GM19025 (cell line): ENCODE results near the gene MAOB.
"Not testable (repeated sequence)": the region's sequence is repeated elsewhere in the genome, so short reads cannot be mapped to it uniquely, and the experiment has no call there.

Source experiments
- ATAC-seq: cut with Tn5 transposase; IDR thresholded peaks from one replicate; pipeline ENCODE4 v1.9.1; 2021; ENCODE audit warnings: mild to moderate bottlenecking, low read depth, moderate library complexity; ENCODE audit not compliant: unreplicated experiment

MAOB gene

DNA sequence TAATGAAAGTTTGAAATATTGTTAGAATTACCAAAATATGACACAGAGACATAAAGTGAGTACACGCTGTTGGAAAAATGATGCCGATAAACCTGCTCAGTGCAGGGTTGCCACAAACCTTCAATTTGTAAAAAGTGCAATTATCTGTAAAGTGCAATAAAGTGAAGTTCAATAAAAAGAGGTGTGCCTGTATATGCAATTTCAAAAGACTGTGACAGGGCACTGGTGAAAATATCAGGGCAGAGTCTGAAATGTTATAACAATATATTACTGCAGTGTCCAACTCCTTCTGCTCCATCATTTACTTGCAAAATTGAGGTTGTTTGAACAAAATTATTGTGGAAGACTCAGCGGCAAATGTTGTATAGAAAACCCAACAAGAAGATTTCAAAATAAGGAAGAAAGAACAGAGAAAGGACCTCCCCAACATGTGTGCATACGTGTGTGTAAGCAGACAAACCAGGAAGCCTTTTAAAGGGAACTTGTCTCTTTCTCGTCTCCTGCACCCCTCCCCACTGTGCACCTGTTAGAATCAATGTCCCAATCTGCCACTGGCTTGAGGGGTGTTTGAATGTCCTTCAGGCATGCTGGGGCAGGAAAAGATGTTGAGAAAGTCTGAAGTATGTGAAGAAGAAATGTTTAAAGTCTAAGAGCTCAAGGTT is 96.2 kb downstream of the MAOB start:
- no peak for ATAC-seq

DNA sequence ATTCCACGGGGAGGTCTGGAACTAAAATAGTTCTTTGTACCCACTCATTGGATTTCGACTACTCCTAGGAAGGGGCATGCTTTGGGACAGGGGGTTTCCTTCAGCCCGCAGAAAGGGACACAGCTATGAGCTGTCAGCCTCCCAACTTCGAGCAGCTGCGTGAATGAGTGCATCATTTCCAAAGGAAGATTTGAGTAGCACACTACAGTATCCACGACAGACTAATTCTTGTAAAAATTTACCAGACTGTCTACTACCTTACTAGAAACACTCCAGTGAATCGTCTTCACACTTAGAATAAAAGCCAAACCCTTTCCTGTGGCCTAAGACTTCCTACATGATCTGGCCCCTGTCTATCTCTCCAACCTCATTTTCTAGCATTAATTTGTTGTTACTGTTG is 124.2 kb downstream of the MAOB start:
- no peak for ATAC-seq

DNA sequence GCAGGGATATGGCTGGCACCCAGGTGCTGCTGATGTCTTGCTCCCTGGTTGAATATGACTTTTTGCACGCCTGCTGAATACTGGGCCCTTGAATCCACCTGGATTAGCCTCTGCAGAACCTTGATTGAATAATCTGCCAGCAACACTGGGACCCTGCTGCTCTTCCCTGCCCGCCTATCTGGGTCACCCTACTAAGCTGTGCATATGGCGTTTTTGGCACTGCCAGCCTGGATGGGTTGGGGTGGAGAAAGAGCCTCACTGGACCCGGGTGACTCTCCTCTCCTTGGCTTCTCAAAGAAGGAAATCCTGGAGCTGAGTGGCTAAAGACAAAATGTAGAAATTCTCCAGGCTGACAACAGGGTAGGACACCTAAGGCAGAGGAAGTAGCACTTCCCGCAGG is 126.2 kb downstream of the MAOB start:
- ATAC-seq = no peak

DNA sequence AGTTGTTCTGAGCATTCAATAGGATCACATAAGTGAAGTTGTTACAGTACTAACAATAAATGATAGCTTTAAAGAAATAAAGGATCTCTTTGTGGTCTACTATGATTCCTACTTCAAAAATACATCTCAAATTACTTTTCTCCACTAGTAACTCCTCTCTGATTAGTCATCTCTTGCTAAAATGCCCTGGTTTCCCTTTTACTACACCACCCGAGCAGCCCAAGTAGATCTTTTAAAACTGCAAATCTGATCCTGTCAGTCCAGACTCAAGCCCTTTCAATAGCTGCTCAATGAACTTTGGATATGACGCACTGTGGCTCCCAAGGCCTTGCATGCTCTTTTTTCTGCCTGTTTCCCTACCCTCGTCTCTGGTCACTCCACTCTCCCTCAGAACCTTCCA is 128.6 kb downstream of the MAOB start:
- ATAC-seq = no peak

DNA sequence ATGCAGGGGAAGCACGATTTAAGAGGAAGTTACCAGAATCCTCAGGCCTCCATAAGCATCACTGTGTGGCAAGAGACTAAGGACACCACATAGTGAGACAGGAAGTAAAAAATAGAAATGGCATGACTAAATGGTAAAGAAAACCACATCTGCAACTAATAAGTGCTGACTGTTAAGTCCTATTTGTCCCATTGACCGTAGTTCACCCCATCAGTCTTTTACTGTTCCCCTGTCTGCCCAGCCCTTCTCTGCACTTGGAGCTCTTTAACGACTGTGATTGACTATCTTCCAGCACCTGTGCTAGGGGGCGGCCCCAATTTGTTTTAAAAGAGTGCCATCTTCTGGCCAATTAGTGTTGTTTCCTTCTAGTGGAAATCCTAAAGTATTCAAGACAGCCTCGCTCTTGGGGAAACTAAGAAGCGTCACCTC is 132.0 kb downstream of the MAOB start:
- no peak for ATAC-seq

DNA sequence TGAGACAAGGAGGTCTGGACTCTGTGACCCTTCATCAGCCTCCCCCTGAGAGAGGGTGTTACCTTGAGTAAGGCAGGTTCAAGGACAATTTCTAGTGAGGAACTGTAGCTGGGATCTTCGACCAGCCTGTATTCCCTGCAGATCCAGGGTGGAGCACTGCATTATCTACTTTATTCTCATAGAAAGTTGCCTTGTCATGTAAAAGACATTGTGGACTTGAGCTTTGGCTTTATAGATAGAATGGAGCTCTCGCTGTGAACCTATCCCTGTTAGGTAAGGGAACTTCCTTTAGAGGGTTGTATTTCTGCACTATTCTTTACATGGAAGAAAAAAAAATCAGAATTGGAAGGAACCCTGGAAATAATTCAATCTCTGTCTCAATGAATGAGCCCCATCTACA is 134.8 kb downstream of the MAOB start:
- ATAC-seq = no peak

DNA sequence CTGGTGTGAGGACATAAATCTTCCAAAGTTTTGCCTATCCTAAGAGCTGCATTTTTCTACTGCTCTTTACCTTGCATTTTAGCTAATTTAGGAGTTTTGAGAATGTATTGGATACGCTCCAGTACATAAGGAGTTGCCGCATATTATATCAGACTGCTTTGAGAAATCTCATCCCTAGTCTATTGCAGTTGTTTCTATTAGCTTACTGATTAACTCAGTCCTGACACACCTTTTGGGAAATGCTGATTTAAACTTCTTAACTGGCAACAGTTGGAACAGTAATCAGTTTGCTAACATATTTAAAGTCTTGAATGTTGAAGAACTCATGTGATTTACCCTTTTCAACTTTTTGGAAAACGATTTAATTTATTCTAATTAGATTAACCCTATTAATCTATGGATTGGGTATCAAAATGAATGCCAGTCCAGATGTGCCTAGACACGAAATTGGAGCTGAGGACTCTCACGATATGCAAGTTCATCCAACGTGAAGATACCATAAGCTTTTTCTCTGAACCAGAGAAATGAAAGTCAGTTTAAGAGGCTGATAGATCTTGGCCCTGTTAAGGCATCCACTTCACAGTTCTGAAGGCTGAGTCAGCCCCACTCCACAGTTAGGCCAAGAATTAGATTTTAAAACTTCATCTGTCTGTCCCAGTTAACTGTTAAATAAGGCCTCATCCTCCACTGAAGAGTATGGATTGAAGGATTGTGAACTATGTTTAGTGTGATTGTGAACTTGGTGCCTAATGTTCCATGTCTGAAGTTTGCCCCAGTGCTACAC is 136.1 kb downstream of the MAOB start:
- ATAC-seq = no peak

DNA sequence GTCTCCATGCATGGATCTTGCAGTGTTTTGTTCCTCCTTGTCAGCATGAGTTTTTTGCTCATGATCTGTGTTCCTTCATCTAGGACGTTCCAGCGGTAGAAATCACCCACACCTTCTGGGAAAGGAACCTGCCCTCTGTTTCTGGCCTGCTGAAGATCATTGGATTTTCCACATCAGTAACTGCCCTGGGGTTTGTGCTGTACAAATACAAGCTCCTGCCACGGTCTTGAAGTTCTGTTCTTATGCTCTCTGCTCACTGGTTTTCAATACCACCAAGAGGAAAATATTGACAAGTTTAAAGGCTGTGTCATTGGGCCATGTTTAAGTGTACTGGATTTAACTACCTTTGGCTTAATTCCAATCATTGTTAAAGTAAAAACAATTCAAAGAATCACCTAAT is 138.0 kb downstream of the MAOB start:
- ATAC-seq = no peak

DNA sequence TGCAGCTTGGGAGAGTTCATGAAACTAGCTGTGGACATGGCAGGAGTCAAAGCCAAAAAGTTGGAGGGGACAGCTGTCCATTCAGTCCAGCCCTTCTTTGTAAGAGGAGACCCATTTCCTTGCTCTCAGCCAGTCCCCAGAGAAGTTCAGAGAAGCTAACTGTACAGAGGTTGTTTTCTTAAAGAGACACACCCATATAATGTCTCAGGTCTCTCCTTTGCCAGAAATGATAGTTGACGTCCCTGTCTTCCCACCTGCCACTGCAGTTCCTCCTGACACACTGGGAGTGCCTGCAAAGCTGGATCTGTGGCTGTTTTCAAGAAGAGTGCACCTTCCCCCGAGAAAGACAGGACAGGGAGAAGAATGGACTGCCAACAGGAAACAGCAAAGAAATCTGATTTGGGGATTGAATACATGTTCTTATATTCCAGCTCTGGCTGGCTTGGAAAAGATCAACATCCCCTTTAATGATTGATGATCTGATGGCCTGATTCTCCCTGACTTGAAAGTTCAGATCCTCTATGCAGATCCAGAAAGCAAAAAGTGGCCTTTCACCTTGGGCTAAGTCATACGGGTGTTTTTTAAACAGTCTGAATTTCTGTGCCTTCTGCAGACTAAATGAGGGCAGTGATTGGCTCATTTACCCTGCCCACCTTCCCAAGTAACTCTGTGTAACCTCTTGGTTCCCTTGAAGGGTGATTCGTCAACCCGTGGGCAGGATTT is 139.0 kb downstream of the MAOB start:
- no peak for ATAC-seq

DNA sequence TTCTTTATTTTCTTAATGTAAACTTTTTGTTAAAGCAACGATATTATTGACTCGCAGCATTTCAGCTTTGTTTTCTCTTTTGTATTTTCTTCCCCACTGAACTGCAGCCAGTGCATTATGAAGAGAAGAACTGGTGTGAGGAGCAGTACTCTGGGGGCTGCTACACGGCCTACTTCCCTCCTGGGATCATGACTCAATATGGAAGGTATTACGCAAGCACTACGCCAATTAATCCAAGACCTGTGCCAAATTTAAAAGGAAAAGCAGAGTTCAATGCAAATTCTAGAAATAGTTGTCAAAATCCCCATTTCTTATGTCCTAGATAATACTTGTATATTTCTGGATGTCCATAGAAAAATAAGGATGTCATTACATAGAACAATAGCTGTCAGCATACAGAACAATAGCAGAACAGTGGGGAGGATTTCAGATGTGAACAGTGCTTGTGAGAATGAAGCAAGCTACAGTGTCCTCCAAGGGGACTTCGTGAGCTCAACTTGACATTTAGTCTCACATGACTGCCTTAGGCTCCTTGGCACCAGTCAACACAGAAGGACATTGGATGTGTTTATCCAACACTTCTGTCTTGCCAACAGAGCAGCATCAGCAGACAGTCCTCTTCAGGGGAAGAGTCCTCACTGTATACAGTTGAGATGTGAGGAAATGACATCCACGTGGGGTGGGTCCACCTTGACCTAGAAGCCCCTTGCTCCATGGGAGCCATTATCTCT is 140.2 kb downstream of the MAOB start:
- ATAC-seq = no peak

DNA sequence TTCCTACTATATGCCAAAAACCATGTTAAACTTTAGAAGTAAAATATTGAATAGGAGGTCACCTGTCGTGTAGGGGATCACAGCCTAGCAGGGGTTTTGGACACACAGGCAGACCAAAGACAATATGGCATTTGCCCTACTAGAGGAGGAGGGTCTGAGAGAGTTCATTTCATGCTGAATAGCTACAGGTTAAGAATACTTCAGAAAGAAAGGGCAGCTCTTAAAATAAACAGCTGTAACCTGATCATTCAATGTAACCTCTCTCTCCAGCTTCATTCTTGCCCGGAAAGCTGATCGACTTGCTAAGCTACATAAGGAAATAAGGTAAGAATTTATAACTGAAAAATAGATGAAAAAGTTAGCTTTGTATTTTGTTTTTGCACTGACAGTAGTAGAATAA is 146.3 kb downstream of the MAOB start:
- ATAC-seq = no peak

DNA sequence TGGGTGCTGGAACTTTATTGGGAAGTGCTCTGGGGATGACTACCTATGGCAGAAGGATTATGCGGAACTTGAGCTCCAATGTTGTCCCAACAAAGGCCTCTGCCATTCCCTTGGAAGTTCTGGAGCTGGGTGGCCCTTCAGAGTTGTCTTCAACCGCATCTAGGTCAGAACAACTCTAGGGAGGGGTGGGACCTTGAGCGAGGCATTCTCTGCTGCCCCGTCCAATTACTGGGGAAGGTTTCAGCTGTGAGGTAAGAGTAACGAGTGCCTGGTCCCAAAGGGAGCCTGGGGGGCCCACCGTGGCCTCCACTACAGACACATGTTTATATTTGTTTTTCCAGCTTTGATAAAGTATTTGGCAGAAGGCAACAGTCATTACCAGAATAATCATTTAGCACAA is 146.7 kb downstream of the MAOB start:
- ATAC-seq = no peak

DNA sequence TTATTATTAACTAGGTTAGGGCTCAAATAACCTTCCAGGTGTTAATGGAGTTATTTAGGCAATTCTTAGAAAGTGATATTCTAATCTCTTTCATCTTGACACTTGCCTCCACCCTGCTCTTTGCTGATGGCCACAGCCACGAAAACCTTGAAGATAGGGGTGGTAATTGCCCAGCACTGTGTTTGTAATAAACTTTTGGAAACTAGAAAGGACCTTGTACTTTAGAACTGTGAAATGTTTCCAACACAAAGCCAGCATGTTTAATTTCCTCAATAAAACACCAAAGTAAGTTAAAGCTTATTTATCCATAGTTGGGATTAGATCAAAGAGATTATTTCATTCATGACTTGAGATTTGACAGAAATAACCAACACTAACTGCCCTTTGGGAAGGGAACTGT is 147.8 kb downstream of the MAOB start:
- ATAC-seq = no peak

DNA sequence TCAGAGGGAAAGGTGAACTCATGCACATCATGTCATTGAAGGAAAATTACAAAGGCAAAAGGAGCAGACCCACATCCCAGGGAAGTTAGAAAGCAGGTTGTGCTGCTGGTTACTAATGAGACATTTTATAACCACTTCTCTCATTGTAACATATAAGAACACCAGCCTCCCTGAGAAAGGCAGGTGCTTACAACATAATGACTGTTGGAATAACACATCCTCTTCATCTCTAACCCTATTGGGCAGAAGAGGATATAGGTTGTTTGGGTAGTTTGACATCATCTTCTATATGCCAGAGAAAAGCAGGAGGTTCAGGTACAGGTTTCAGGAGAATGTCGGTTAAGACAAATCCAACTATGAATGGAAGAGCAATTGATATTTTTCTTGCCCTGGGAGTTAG is 148.6 kb downstream of the MAOB start:
- no peak for ATAC-seq

DNA sequence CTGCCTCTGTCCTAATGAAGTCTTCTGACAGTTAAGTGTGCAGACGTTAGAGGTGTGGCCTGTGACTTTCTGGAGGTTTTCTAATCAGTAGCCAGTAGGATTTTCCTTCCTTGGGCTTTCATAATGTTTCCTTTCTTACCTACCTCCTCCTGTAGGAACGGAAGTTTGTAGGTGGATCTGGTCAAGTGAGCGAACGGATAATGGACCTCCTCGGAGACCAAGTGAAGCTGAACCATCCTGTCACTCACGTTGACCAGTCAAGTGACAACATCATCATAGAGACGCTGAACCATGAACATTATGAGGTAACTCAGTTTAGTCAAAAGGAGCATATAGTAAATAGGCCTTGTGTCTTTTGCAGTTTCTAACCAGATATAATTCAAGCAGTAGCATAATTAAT is 151.2 kb downstream of the MAOB start:
- no peak for ATAC-seq

DNA sequence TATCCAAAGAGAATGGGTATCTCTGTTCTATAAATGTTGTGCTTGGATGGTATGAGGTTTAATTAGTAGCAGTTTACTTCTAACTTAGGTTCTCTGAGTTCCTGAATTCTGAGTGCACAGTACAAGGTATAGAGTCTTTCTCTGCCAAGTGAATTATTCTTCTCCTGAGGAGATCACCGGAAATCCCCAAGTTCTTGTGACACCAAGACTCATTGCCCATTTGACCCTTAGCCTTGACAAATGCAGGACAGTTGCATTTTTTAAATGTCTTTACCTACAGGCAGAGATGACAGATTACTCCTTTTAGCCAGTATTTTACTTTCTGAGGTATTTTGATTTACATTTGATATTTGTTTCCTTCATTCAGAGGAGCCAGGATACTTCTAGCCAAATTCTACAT is 153.3 kb downstream of the MAOB start:
- ATAC-seq = no peak

DNA sequence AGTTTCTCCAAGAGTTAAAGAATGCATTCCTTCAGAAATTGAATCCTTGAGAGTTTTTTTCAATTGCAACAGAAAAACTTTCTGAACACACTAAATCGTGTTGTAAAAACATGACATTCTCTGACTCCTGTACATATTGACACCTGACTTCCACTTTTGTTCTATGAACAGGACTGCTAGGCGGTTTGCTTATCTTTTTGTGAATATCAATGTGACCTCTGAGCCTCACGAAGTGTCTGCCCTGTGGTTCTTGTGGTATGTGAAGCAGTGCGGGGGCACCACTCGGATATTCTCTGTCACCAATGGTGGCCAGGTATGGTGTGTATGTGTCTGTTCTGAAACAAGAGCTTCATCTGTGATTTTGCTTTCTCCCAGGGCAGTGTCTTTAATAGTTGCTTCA is 154.2 kb downstream of the MAOB start:
- ATAC-seq = no peak

DNA sequence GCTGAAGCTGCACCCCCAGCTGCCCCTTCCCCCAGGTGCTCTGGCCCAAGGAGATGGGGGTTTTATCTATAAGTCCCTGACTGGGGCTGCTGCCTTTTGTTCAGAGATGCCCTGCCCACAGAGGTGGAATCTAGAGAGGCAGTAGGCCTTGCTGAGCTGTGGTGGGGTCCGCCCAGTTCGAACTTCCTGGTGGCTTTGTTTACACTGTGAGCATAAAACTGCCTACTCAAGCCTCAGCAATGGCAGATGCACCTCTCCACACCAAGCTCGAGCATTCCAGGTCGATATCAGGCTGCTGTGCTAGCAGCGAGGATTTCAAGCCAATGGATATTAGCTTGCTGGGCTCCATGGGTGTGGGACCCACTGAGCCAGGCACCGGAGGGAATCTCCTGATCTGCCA is 155.0 kb downstream of the MAOB start:
- not testable (repeated sequence) for ATAC-seq

DNA sequence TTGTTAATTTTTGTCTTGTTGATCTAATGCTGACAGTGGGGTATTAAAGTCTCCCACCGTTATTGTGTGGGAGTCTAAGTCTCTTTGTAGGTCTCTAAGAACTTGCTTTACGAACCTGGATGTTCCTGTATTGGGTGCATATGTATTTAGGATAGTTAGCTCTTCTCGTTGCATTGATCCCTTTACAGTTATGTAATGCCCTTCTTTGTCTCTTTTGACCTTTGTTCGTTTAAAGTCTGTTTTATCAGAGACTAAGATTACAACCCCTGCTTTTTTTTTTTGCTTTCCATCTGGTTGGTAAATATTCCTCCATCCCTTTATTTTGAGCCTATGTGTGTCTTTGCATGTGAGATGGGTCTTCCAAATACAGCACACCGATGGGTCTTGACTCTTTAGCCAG is 157.0 kb downstream of the MAOB start:
- ATAC-seq = not testable (repeated sequence)

DNA sequence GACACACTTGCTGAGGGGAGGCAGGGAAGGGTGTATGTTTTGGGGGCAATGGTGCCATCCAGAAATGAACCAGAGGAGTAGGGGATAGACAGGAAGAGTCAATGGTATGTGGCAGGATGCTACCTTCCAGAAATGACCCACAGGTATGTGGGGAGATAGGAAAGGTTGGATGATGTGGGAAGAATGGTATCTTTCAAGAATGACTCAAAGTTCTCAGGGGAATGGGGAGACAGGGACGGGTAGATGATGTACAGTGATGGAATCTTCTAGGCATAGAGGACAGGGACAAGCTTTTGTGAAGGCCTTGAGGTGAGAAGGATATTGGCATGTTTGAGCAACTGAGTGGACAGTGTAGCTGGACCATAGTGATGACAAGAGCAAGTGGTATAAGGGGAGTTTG is 161.3 kb downstream of the MAOB start:
- ATAC-seq = no peak

DNA sequence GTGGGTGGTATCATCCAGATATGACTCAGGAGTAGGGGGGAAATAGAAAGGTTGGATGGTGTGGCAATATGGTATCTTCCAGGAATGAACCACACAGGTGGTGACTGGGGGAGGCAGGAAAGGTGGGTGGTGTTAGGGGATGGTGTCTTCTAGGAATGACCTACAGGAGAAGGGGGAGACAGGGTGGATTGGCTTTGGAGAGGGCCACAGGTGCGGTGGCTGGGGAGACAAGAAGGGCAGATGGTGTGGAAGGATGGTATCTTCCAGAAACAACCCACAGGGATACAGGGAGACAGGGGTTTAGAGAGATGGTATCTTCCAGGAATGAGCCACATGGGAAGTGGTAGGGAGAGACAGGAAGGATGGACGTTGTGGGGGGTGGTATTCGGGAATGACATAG is 162.2 kb downstream of the MAOB start:
- ATAC-seq = no peak
